DOHH2 (cell line): ENCODE measurements around the gene GPR132.

Experiments
- H3F3A ChIP-seq: fragments of 200-600 bp; sonication (generic), shearing (Covaris generic); 2 replicates; pipeline ENCODE4 v1.6.0; 2016; ENCODE audit warnings: antibody characterized with exemption, mild to moderate bottlenecking; ENCODE audit not compliant: control insufficient read depth, insufficient read depth
- H3K27ac ChIP-seq: fragments of 200-600 bp; sonication (generic); 2 replicates; pipeline ENCODE4 v1.5.1; 2014; ENCODE audit warnings: low read depth, mild to moderate bottlenecking, low read length, moderate library complexity
- H3K27me3 ChIP-seq: fragments of 200-600 bp; sonication (generic); 2 replicates; pipeline ENCODE4 v1.6.1; 2014; ENCODE audit warnings: mild to moderate bottlenecking, low read length, mixed read lengths; ENCODE audit not compliant: control insufficient read depth
- H3K36me3 ChIP-seq: fragments of 200-600 bp; sonication (generic); 2 replicates; pipeline ENCODE4 v1.6.1; 2014; ENCODE audit warnings: mild to moderate bottlenecking, low read length, moderate library complexity, mixed read lengths; ENCODE audit not compliant: control insufficient read depth
- H3K4me1 ChIP-seq: fragments of 200-600 bp; sonication (generic); 2 replicates; pipeline ENCODE4 v1.6.1; 2014; ENCODE audit warnings: mild to moderate bottlenecking, low read length, mixed read lengths; ENCODE audit not compliant: control insufficient read depth
- H3K4me2 ChIP-seq: fragments of 200-600 bp; sonication (generic); 2 replicates; pipeline ENCODE4 v1.6.0; 2014; ENCODE audit warnings: mild to moderate bottlenecking, low read length, moderate library complexity
- H3K4me3 ChIP-seq: fragments of 200-600 bp; sonication (generic); 2 replicates; pipeline ENCODE4 v1.5.1; 2014; ENCODE audit warnings: mild to moderate bottlenecking, low read length, mixed read lengths
- H3K79me2 ChIP-seq: fragments of 200-600 bp; sonication (generic); 2 replicates; pipeline ENCODE4 v1.6.1; 2014; ENCODE audit warnings: mild to moderate bottlenecking, low read length, mixed read lengths; ENCODE audit not compliant: control insufficient read depth
- H3K9me2 ChIP-seq: fragments of 200-600 bp; sonication (generic); replicated peaks from 2 replicates; pipeline ENCODE4 v1.6.1; 2014; ENCODE audit warnings: mild to moderate bottlenecking, low read length, mixed read lengths; ENCODE audit not compliant: control insufficient read depth
- H3K9me3 ChIP-seq: fragments of 200-600 bp; sonication (generic); 2 replicates; pipeline ENCODE4 v1.6.1; 2014; ENCODE audit warnings: antibody characterized with exemption, low read length, mixed read lengths; ENCODE audit not compliant: control insufficient read depth, insufficient read depth
- H4K20me1 ChIP-seq: fragments of 200-600 bp; sonication (generic); 2 replicates; pipeline ENCODE4 v1.6.0; 2014; ENCODE audit warnings: low read depth, mild to moderate bottlenecking, antibody characterized with exemption, low read length, moderate library complexity; ENCODE audit not compliant: control insufficient read depth, insufficient read depth
- EZH2phosphoT487 ChIP-seq: fragments of 200-600 bp; sonication (generic); IDR thresholded peaks from 2 replicates; pipeline ENCODE4 v1.6.1; 2017; ENCODE audit warnings: borderline replicate concordance, mild to moderate bottlenecking, antibody characterized with exemption, low read length, moderate library complexity, mixed read lengths
- TF ChIP-seq, protein P1 (sequence below): fragments of 200-600 bp; sonication (generic); IDR thresholded peaks from one replicate; pipeline ENCODE4 v1.5.1; 2014; ENCODE audit warnings: antibody characterized with exemption, mild to moderate bottlenecking, low read depth, low read length; ENCODE audit not compliant: poor library complexity, severe bottlenecking

Gene GPR132

DNA sequence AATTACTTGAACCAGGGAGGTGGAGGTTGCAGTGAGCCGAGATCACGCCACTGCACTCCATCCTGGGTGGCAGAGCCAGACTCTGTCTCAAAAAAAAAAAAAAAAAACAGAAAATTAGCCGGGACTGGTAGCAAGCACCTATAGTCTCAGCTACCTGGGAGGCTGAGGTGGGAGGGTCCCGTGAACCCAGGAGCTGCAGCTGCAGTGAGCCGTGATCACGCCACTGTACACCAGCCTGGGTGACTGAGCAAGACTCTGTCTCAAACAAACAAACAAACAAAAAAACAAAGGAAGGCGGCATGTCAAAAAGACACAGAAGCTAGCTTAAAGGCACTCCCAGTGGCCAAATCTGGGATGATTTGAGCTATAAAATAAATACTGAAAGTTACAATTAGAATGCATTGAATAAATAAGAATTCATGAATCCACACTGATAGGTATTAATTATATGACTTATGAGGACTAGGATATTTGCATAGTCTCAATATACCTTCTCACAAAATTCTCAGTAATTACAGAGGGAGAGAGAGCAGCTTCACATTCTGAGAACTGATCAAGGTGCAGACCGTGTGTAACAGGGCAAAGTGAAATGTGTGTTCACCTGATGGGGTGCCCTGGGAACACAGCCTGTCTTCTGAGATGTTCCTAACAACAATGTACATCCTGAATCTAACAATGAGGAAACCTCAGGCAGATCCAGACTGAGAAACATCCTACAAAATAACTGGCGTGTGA lies 42.7 kb upstream of the GPR132 start:
- Histone ChIP-seq H3K27ac (no peak overlapping the region), H4K20me1 (no peaks in the 10 kb centered on the region), H3K79me2 (no peaks in the 10 kb centered on the region), H3K9me3 (no peaks in the 10 kb centered on the region), H3K9me2 (no peaks in the 10 kb centered on the region), H3K27me3 (peaks cover 26% of the 10 kb centered on the region), H3K4me3 (no peak overlapping the region), H3K36me3 (no peaks in the 10 kb centered on the region), H3K4me2 (no peak overlapping the region), H3K4me1 (peaks cover 4% of the 10 kb centered on the region; the same call in 1 of the 2 replicates), H3F3A (no peaks in the 10 kb centered on the region)
- TF ChIP-seq, protein P1, sequence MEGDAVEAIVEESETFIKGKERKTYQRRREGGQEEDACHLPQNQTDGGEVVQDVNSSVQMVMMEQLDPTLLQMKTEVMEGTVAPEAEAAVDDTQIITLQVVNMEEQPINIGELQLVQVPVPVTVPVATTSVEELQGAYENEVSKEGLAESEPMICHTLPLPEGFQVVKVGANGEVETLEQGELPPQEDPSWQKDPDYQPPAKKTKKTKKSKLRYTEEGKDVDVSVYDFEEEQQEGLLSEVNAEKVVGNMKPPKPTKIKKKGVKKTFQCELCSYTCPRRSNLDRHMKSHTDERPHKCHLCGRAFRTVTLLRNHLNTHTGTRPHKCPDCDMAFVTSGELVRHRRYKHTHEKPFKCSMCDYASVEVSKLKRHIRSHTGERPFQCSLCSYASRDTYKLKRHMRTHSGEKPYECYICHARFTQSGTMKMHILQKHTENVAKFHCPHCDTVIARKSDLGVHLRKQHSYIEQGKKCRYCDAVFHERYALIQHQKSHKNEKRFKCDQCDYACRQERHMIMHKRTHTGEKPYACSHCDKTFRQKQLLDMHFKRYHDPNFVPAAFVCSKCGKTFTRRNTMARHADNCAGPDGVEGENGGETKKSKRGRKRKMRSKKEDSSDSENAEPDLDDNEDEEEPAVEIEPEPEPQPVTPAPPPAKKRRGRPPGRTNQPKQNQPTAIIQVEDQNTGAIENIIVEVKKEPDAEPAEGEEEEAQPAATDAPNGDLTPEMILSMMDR = no peak
- TF ChIP-seq EZH2phosphoT487 = no peak

DNA sequence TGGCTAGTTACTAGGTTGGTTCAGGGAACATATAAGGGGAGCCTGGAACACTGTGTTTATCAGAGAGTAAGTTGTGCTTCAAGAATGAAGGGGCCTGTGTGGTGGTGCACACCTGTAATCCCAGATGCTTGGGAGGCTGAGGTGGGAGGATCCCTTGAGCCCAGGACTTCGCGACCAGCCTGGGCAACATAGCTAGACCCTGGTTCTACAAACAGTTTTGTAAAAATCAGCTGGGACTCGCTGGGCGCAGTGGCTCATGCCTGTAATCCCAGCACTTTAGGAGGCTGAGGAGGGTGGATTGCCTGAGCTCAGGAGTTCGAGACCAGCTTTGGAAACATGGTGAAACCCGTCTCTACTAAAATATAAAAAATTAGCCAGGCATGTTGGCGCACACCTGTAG lies 42.1 kb upstream of the GPR132 start:
- Histone ChIP-seq H3K27ac (no peak overlapping the region), H3K9me3 (no peaks in the 10 kb centered on the region), H3K4me1 (peaks cover 4% of the 10 kb centered on the region; the same call in 1 of the 2 replicates), H4K20me1 (no peaks in the 10 kb centered on the region), H3K79me2 (no peaks in the 10 kb centered on the region), H3F3A (no peaks in the 10 kb centered on the region), H3K27me3 (peaks cover 27% of the 10 kb centered on the region), H3K36me3 (no peaks in the 10 kb centered on the region), H3K4me2 (no peak overlapping the region), H3K9me2 (no peaks in the 10 kb centered on the region), H3K4me3 (no peak overlapping the region)
- no peak for TF ChIP-seq EZH2phosphoT487
- TF ChIP-seq, protein P1 = no peak

DNA sequence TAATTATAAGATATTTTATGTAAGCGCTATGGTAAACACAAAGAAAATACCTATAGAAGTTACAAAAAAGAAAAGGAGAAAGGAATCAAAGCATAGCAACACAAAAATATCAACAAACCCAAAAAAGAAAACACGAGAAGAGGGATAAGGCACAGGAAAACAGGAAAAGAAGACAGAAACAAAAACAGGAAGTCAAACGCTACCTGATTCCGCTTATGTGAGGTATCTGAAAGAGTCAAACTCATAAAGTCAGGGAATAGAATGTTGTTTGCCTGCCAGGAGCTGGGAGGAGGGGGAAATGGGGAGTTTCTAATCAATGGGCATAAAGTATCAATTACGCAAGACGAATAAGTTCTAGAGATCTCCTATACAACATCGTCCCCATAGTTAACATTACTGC lies 39.9 kb upstream of the GPR132 start:
- Histone ChIP-seq H3K9me3 (no peaks in the 10 kb centered on the region), H4K20me1 (no peaks in the 10 kb centered on the region), H3F3A (no peaks in the 10 kb centered on the region), H3K9me2 (no peaks in the 10 kb centered on the region), H3K4me3 (no peak overlapping the region), H3K4me1 (peaks cover 4% of the 10 kb centered on the region; the same call in 1 of the 2 replicates), H3K4me2 (no peak overlapping the region), H3K36me3 (no peaks in the 10 kb centered on the region), H3K79me2 (no peaks in the 10 kb centered on the region), H3K27ac (no peak overlapping the region), H3K27me3 (peaks cover 27% of the 10 kb centered on the region)
- no peak for TF ChIP-seq EZH2phosphoT487
- TF ChIP-seq, protein P1 = no peak
